ENCODE results near the gene PRKAB1. TPM values are rescaled to one million over a fixed set of nuclear protein-coding genes. Genes with fewer than 3 reads are reported as not detected.

Gene PRKAB1
- total and polyA plus RNA-seq, 9 of the 15 experiments (the other 6 are each of a cell fraction or from before 2014, with no cell fraction given) = 32.6 to 94.2 (median 63.8) TPM

DNA sequence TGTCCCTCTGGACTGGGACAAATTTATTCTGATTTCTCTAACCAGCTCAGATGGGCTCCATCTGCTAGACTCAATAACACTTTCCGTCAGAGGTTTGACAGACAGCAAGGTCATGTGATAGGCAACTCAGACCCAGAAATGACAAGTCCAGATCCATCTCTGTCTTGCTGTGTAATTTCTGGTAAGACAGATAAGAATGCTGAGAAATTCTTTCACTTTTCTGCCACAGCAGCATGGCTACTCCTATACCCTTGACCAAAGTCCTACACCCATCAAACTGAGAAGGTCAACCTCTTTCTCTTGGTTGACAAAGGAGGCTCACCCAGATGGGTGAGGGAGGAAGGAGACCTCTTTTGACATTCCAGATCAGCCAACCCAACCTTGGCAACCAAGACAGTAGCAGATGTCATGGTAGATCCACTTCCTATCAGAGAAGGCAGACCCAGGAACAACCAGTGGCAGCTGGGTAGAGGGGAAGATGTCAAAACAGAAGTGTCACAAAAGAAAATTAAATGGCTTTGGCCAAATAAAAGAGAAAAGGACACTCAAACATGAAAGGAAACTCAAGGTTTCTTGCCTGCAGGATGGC lies 36.9 kb upstream of the PRKAB1 start (continued):
- 0 out of 2 replicates have a peak, but pooled peaks have one; percentile 53 for TF ChIP-seq DPF2 (IDR thresholded peaks at IDR 0.05)
- 0 out of 2 replicates have a peak, but pooled peaks have one; percentile 9 for TF ChIP-seq MTA2 (IDR thresholded peaks at IDR 0.05; ENCODE audit: low read depth)
- TF ChIP-seq TEAD4 (IDR thresholded peaks at IDR 0.05; ENCODE audit: low read length) = peak; percentile 69
- no peak for TF ChIP-seq TEAD4 (CRISPR knock-in tag; IDR thresholded peaks at IDR 0.05; ENCODE audit: borderline replicate concordance)
- TF ChIP-seq ZZZ3 (IDR thresholded peaks at IDR 0.05) = no peak
- TF ChIP-seq PRMT5 (CRISPR knock-in tag; IDR thresholded peaks at IDR 0.05) = no peak
- TF ChIP-seq, protein P1, sequence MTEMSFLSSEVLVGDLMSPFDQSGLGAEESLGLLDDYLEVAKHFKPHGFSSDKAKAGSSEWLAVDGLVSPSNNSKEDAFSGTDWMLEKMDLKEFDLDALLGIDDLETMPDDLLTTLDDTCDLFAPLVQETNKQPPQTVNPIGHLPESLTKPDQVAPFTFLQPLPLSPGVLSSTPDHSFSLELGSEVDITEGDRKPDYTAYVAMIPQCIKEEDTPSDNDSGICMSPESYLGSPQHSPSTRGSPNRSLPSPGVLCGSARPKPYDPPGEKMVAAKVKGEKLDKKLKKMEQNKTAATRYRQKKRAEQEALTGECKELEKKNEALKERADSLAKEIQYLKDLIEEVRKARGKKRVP (CRISPR knock-in tag; IDR thresholded peaks at IDR 0.05) = no peak
- TF ChIP-seq ZNF764 (CRISPR knock-in tag; IDR thresholded peaks at IDR 0.05; ENCODE audit: low read depth) = no peak
- no peak for TF ChIP-seq HEY1 (CRISPR knock-in tag; IDR thresholded peaks at IDR 0.05; ENCODE audit: borderline replicate concordance)
- no peak for TF ChIP-seq HDAC2 (IDR thresholded peaks at IDR 0.05)
- no peak for TF ChIP-seq RBM25 (IDR thresholded peaks at IDR 0.05; ENCODE audit: low read depth, low read length, severe bottlenecking)
- no peak for TF ChIP-seq BCL6 (CRISPR knock-in tag; IDR thresholded peaks at IDR 0.05)
- TF ChIP-seq RCOR1 (IDR thresholded peaks at IDR 0.05; ENCODE audit: borderline replicate concordance in 1 of 2, low read depth in 2 of 2, low read length in 2 of 2) = no peak
- TF ChIP-seq, protein P2, sequence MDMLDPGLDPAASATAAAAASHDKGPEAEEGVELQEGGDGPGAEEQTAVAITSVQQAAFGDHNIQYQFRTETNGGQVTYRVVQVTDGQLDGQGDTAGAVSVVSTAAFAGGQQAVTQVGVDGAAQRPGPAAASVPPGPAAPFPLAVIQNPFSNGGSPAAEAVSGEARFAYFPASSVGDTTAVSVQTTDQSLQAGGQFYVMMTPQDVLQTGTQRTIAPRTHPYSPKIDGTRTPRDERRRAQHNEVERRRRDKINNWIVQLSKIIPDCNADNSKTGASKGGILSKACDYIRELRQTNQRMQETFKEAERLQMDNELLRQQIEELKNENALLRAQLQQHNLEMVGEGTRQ (CRISPR knock-in tag; IDR thresholded peaks at IDR 0.05) = peak; percentile 55
- TF ChIP-seq NR2C1 (IDR thresholded peaks at IDR 0.05) = no peak
- TF ChIP-seq NR2C1 (tag; IDR thresholded peaks at IDR 0.05) = no peak
- no peak for TF ChIP-seq STAT5B (CRISPR knock-in tag; IDR thresholded peaks at IDR 0.05)
- no peak for TF ChIP-seq C11orf30 (IDR thresholded peaks at IDR 0.05; ENCODE audit: low read depth)
- no peak for TF ChIP-seq SRSF7 (optimal IDR thresholded peaks at IDR 0.05; ENCODE audit: low read depth, low read length)
- peak; percentile 67 for TF ChIP-seq ARID1B (IDR thresholded peaks at IDR 0.05)
- TF ChIP-seq ZSCAN32 (CRISPR knock-in tag; IDR thresholded peaks at IDR 0.05) = no peak
- no peak for TF ChIP-seq ELF4 (CRISPR knock-in tag; IDR thresholded peaks at IDR 0.05)
- TF ChIP-seq RAD51 (IDR thresholded peaks at IDR 0.05; ENCODE audit: borderline replicate concordance, low read depth) = peak; percentile 73
- TF ChIP-seq, protein P3, sequence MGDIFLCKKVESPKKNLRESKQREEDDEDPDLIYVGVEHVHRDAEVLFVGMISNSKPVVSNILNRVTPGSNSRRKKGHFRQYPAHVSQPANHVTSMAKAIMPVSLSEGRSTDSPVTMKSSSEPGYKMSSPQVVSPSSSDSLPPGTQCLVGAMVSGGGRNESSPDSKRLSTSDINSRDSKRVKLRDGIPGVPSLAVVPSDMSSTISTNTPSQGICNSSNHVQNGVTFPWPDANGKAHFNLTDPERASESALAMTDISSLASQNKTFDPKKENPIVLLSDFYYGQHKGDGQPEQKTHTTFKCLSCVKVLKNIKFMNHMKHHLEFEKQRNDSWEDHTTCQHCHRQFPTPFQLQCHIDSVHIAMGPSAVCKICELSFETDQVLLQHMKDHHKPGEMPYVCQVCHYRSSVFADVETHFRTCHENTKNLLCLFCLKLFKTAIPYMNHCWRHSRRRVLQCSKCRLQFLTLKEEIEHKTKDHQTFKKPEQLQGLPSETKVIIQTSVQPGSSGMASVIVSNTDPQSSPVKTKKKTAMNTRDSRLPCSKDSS (IDR thresholded peaks at IDR 0.05; ENCODE audit: low read depth, partially characterized antibody) = no peak
- TF ChIP-seq HSF4 (CRISPR knock-in tag; IDR thresholded peaks at IDR 0.05; ENCODE audit: borderline replicate concordance) = no peak
- no peak; the same call in 1 of the 2 replicates for TF ChIP-seq MTA1 (IDR thresholded peaks at IDR 0.05; ENCODE audit: borderline replicate concordance)
- no peak for TF ChIP-seq PHB (CRISPR knock-in tag; IDR thresholded peaks at IDR 0.05)
- TF ChIP-seq KAT8 (IDR thresholded peaks at IDR 0.05; ENCODE audit: low read depth) = no peak
- TF ChIP-seq, protein P4, sequence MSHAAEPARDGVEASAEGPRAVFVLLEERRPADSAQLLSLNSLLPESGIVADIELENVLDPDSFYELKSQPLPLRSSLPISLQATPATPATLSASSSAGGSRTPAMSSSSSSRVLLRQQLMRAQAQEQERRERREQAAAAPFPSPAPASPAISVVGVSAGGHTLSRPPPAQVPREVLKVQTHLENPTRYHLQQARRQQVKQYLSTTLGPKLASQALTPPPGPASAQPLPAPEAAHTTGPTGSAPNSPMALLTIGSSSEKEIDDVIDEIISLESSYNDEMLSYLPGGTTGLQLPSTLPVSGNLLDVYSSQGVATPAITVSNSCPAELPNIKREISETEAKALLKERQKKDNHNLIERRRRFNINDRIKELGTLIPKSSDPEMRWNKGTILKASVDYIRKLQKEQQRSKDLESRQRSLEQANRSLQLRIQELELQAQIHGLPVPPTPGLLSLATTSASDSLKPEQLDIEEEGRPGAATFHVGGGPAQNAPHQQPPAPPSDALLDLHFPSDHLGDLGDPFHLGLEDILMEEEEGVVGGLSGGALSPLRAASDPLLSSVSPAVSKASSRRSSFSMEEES (CRISPR knock-in tag; IDR thresholded peaks at IDR 0.05) = peak; percentile 80

Data from K562 (cell line).